KBM-7 (cell line): ENCODE data around the gene CHST7.

Experiments used
- DNase-seq: peaks from one replicate; pipeline ENCODE4 v3.0.0-alpha.2; 2015
- in situ Hi-C: fragments of 300-500 bp; cut with MboI; formaldehyde crosslinking; loops from 2 replicates; pipeline ENCODE4 v1.14.3; 2020; ENCODE audit warnings: low sequenced_read_pairs, low pct_unique_long_range_greater_than_20kb, mixed read lengths

CHST7 gene

GRCh38 chrX:46571423-46572339 lies 1.9 kb upstream of the CHST7 start:
- DNase-seq: no peak
- in situ Hi-C loops: no loop called here

- peak; percentile 44 for DNase-seq
- in situ Hi-C loops: no loop called here
Observed at GRCh38 chrX:46572340-46572936, 1.1 kb upstream of the CHST7 start.

- in situ Hi-C loops: no loop called here
- DNase-seq: peak; percentile 74
Observed at GRCh38 chrX:46573892-46574773, 568 bp downstream of the CHST7 start.

- DNase-seq: peak; percentile 62
- in situ Hi-C loops: no loop called here
Observed at GRCh38 chrX:46574774-46575381, 1.3 kb downstream of the CHST7 start.

GRCh38 chrX:46575586-46575985 lies 2.0 kb downstream of the CHST7 start:
- in situ Hi-C loops: no loop called here
- no peak for DNase-seq

- peak; percentile 54 for DNase-seq
Observed at GRCh38 chrX:46575991-46576392, 2.4 kb downstream of the CHST7 start.

GRCh38 chrX:46576458-46576857 lies 2.9 kb downstream of the CHST7 start:
- in situ Hi-C loops: no loop called here

More at GRCh38 chrX:46575991-46576392, 2.4 kb downstream of the CHST7 start:
- in situ Hi-C loops: no loop called here

GRCh38 chrX:46577221-46578005 lies 3.8 kb downstream of the CHST7 start:
- no peak for DNase-seq
- in situ Hi-C loops: no loop called here

More at GRCh38 chrX:46576458-46576857, 2.9 kb downstream of the CHST7 start:
- DNase-seq: no peak

GRCh38 chrX:46579250-46579649 lies 5.7 kb downstream of the CHST7 start:
- no peak for DNase-seq
- in situ Hi-C loops: no loop called here

- no peak for DNase-seq
- in situ Hi-C loops: no loop called here
Observed at GRCh38 chrX:46580613-46581012, 7.0 kb downstream of the CHST7 start.

- DNase-seq: no peak
- in situ Hi-C loops: no loop called here
Observed at GRCh38 chrX:46582325-46582724, 8.8 kb downstream of the CHST7 start.

- DNase-seq: no peak
- in situ Hi-C loops: no loop called here
Observed at GRCh38 chrX:46582966-46583365, 9.4 kb downstream of the CHST7 start.

GRCh38 chrX:46584736-46585135 lies 11.2 kb downstream of the CHST7 start:
- no peak for DNase-seq
- in situ Hi-C loops: no loop called here

GRCh38 chrX:46587158-46587557 lies 13.6 kb downstream of the CHST7 start:
- DNase-seq: no peak
- in situ Hi-C loops: no loop called here

- DNase-seq: peak; percentile 37
- in situ Hi-C loops: no loop called here
Observed at GRCh38 chrX:46587753-46588171, 14.2 kb downstream of the CHST7 start.

- in situ Hi-C loops: no loop called here
- peak; percentile 63 for DNase-seq
Observed at GRCh38 chrX:46588263-46588662, 14.7 kb downstream of the CHST7 start.

- in situ Hi-C loops: no loop called here
- DNase-seq: no peak
Observed at GRCh38 chrX:46589977-46590723, 16.6 kb downstream of the CHST7 start.

GRCh38 chrX:46595084-46595483 lies 21.5 kb downstream of the CHST7 start:
- no peak for DNase-seq
- in situ Hi-C loops: no loop called here
